DND-41 (cell line): Measurements from ENCODE around the gene IRS2.

Experiments
- EZH2 ChIP-seq: IDR thresholded peaks from 3 replicates; pipeline ENCODE4 v1.6.1; 2012; ENCODE audit warnings: borderline replicate concordance, low read depth, mild to moderate bottlenecking, moderate library complexity, low read length, inconsistent platforms; ENCODE audit not compliant: severe bottlenecking
- TF ChIP-seq, protein P1 (sequence below): IDR thresholded peaks from 2 replicates; pipeline ENCODE4 v1.5.1; 2012; ENCODE audit warnings: borderline replicate concordance, low read length, moderate library complexity, mild to moderate bottlenecking; ENCODE audit not compliant: poor library complexity, severe bottlenecking; ENCODE audit errors: extremely low read depth

DNA sequence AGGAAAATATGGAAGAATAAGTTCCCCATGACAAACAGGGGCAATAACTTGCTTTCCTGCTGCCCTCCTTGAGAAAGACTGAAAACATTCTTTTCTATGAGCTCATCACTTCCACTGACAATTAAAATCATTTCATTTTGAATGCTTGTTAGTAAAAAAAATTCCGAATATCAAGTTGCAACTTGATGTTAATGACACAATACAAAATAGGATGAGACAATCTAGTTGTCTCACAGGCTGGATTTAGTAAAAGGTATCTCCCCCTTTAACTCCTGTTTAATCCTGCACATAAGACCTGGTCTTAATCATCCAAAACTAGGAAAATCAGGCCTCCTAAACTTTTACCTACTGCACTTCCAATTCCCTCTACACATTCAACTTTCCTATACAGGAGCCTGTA, 24.7 kb downstream of the IRS2 start:
- TF ChIP-seq, protein P1, sequence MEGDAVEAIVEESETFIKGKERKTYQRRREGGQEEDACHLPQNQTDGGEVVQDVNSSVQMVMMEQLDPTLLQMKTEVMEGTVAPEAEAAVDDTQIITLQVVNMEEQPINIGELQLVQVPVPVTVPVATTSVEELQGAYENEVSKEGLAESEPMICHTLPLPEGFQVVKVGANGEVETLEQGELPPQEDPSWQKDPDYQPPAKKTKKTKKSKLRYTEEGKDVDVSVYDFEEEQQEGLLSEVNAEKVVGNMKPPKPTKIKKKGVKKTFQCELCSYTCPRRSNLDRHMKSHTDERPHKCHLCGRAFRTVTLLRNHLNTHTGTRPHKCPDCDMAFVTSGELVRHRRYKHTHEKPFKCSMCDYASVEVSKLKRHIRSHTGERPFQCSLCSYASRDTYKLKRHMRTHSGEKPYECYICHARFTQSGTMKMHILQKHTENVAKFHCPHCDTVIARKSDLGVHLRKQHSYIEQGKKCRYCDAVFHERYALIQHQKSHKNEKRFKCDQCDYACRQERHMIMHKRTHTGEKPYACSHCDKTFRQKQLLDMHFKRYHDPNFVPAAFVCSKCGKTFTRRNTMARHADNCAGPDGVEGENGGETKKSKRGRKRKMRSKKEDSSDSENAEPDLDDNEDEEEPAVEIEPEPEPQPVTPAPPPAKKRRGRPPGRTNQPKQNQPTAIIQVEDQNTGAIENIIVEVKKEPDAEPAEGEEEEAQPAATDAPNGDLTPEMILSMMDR, result no peak
- TF ChIP-seq EZH2, result no peak
